Kidney glomerular epithelial cell (primary cell): ENCODE results near the gene CRIP1.
A peak's percentile ranks its signal among the peaks of the same experiment; 100 is the strongest.

Experiments
- DNase-seq: peaks from one replicate; lab custom pipeline; 2025; lab: John Stamatoyannopoulos, UW

Gene CRIP1

GRCh38 chr14:105470350-105471296, 16.1 kb upstream of the CRIP1 start:
- DNase-seq: no peak

- no peak for DNase-seq
Observed at GRCh38 chr14:105471297-105471821, 15.3 kb upstream of the CRIP1 start.

GRCh38 chr14:105471823-105472485, 14.7 kb upstream of the CRIP1 start:
- DNase-seq: no peak

GRCh38 chr14:105472486-105472991, 14.1 kb upstream of the CRIP1 start:
- DNase-seq: no peak

- no peak for DNase-seq
Observed at GRCh38 chr14:105473033-105473676, 13.5 kb upstream of the CRIP1 start.

GRCh38 chr14:105473677-105474482, 12.8 kb upstream of the CRIP1 start:
- peak; percentile 67 for DNase-seq

- no peak for DNase-seq
Observed at GRCh38 chr14:105474483-105475268, 12.0 kb upstream of the CRIP1 start, which contains the start of gene CRIP2. Gene CRIP2, plus strand, starts transcription at chr14:105474821. Its CDS starts 42 bp downstream, at chr14:105474863.

- DNase-seq: peak; percentile 52
Observed at GRCh38 chr14:105475269-105476096, 11.2 kb upstream of the CRIP1 start.

- DNase-seq: peak; percentile 34
Observed at GRCh38 chr14:105476097-105476830, 10.4 kb upstream of the CRIP1 start.

GRCh38 chr14:105476831-105477659, 9.6 kb upstream of the CRIP1 start:
- DNase-seq: no peak

GRCh38 chr14:105477660-105478397, 8.9 kb upstream of the CRIP1 start:
- DNase-seq: no peak

GRCh38 chr14:105478398-105479251, 8.1 kb upstream of the CRIP1 start:
- DNase-seq: no peak

GRCh38 chr14:105479431-105480158, 7.1 kb upstream of the CRIP1 start:
- DNase-seq: no peak

- no peak for DNase-seq
Observed at GRCh38 chr14:105480199-105480746, 6.4 kb upstream of the CRIP1 start.
